Mesenteric fat pad (tissue), 1 donor: ENCODE data around the gene BMF. TPM values are rescaled to one million over a fixed set of nuclear protein-coding genes. Genes with fewer than 3 reads are reported as not detected.

ENCODE experiments used
- DNase-seq: peaks from one replicate; pipeline ENCODE4 v3.0.0-alpha.2; 2020; ENCODE audit warnings: low spot score
- total RNA-seq: library from RNA; stranded (reverse); fragmentation: NEBNext Ultra II Directional; extraction: Animal tissue kit (Norgen Biotek cat#: 25700); gene quantifications from one replicate; pipeline ENCODE4 v1.2.1, GENCODE V29; 2021
- donor health status: DM: yes; HTN: yes; CAD: no.

Gene BMF
- total RNA-seq, 1 donor from 2014 or later: 4.0 TPM

- DNase-seq: peak; percentile 26
Observed at GRCh38 chr15:40051616-40052415, 56.9 kb downstream of the BMF start.

- peak; percentile 81 for DNase-seq
Observed at GRCh38 chr15:40050788-40051470, 57.8 kb downstream of the BMF start.

DNA sequence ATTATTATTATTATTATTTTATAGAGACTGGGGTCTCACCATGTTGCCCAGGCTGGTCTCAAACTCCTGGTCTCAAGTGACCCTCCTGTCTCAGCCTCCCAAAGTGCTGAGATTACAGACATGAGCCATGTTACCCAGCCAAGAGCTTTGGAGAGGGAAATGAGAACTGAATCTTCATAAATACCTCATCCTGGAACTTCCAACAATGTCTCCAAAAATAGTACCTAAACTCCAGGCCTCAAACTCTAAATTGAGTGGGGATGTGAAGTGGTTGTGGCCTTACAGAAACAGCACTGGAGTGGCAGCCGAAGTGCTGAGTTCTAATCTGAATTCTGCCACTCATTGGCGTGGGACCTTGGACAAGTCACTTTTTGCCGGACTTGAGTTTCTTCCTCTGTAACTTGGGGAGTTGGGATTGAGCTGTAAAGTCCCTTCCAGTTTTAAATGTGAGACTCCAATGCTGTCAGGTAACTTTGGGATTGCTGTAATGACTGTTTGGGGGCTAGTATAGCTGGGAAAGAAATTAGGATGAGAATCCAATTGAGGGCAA is 59.7 kb downstream of the BMF start:
- DNase-seq: no peak

DNA sequence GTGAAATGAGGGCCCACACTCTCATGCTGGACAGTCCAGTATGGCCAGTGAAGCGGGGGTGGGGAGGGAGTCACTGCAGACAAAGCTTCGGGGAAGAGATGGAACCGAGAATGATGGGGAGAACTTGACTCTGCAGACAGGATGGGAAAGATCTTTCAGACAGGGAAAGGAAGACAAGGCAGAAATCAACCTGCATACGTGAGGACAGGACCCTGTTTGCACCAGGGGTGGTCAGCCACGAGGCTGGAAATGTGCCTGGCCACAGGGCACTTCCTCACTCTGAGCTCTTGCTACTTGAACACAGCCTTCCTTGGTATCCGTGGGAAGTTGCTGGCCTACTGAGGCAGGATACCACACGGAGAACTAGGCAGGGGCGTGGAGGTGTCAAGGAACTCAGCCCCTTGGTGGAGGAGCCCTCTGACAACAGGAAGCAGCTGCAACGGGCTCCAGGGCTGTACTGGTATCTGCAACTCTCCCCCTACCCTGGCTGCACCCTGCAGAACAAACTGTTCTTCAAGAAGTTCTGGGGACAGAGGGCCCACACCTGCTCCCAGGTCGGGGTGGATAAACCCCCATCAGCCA is 60.4 kb downstream of the BMF start:
- no peak for DNase-seq

GRCh38 chr15:40047415-40048210 is 61.1 kb downstream of the BMF start:
- DNase-seq: no peak

- DNase-seq: no peak
Observed at GRCh38 chr15:40046721-40047414, 61.8 kb downstream of the BMF start.

DNA sequence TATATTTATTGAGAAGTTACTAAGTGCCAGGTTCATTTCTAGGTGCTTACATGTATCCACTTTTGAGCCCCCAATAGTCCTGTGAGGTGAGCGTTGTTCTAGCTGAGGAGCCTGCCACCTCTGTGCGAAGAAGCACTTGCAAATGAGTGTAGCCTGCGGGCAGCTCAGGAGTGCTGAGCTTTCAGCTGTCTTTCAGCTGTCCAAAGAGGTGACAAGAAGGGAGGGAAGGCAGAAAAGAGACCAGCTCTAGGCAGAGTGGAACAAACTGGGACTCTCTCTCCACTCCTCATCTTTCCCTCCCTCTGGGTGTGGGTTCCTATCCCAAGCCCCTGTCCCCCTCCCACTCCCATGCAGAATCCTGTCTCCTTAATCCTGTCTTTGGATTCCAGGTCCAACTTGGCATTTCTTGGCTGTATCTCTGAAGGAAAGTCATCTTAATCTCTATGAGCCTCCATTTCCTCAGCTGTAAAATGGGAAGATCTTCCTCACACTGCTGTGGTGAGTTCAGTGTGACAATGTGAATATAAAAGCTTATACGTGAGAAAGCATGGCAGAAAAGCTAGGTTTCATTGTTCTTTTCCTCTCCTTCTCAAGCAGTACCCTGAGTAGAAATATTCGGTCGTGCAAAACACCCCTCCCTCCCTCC is 63.0 kb downstream of the BMF start:
- DNase-seq: no peak

- DNase-seq: peak; percentile 96
Observed at GRCh38 chr15:40044717-40045571, 63.7 kb downstream of the BMF start.

DNA sequence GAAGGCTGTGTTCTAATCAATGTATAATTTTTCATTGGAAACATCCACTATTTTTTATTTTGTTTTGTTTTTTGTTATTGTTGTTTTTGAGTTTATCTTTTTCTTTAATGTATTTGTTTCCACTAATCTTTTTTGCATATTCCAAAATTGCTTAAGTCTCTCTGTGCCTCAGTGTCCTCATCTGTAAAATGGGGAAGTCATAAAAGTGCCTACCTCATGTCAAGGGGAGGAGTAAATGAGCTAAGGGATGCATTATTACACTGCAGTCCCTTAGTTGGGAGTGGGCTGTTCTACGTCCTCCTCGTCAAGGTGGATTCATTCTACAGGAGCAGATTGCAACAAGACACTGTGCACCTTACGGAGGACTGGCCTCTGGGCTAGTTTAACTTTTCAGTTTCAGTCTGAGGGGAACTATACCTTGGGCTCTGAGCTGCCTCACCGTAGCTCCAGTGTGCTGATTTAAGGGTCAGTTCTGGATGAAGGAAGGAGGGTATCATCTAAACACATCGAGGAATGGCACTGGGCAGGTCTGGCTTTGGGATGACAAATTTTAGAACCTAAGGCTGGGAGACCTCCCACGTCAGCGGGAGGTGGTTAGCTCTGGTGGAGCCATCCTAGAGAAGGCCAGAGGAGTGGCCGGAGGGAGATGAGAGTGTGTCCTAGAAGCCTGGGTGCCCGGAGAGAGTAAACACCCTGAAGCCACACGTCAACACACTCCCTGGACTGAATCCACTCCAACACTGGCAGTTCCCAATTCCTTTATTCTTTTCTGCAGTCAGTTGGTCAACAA is 64.6 kb downstream of the BMF start:
- no peak for DNase-seq

DNA sequence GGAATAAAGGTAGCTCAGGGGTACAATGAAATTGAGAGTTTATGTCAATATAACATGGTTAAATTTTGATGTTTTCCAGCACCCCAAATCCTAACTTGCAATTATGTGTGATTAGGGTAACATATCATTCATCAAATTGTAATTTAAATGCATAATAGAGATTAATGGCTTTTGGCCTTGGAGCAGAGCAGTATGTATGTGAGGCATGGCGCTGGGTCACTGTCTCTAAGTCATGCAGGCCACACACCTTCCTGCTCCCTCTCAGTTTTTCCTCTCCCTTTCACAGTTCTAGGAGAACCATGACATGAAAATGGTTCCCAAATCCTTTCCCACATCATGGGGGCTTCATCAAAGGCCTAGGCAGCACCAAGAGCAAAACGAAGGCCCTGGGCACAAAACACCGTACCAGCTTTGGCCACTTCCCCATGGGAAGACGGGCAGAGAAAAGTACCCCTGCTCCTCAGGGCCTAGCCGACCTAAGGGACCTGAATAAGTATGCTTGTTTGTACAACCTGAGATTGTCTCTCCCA is 65.8 kb downstream of the BMF start:
- no peak for DNase-seq

DNA sequence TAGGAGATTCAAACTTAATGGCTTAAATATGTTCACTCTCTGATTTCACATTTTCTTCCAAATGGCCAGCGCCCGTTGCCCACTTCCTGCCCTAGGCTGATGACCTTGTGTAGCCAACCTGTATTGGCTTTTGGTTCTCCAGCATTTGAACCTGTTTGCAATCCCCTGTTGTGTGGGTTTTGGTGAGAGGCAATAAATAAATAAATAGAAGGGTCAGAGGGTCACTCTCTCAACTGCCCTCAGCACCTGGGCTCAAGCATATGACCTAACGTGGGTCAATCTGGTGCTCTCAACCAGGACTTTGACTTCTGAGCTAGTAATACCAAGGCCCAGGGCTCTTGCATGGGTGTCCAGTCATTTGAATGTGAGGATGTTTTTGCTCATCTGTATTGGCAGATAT is 67.9 kb downstream of the BMF start:
- DNase-seq: no peak

- DNase-seq: no peak
Observed at GRCh38 chr15:40040293-40040635, 68.4 kb downstream of the BMF start.

GRCh38 chr15:40038638-40039543 is 69.8 kb downstream of the BMF start, which contains the start of gene SRP14:
SRP14 (minus strand) TSS chr15:40039181; CDS start chr15:40039116, 65 bp downstream.
- DNase-seq: peak; percentile 96

- DNase-seq: no peak
Observed at GRCh38 chr15:40038275-40038637, 70.4 kb downstream of the BMF start.
